Brain microvascular endothelial cell (primary cell): Measurements from ENCODE around the gene PROZ.

ENCODE experiments used
- DNase-seq: peaks from one replicate; pipeline ENCODE4 v3.0.0-alpha.2; 2020
- H3K27ac ChIP-seq: fragments of 250-450 bp; sonication (Bioruptor Pico); 2 replicates; pipeline ENCODE4 v1.5.1; 2020; ENCODE audit warnings: mild to moderate bottlenecking, moderate library complexity
- H3K27me3 ChIP-seq: fragments of 250-450 bp; sonication (Bioruptor Pico); replicated peaks from 2 replicates; pipeline ENCODE4 v1.5.1; 2020; ENCODE audit warnings: mild to moderate bottlenecking
- H3K36me3 ChIP-seq: fragments of 250-450 bp; sonication (Bioruptor Pico); replicated peaks from 2 replicates; pipeline ENCODE4 v1.5.1; 2020; ENCODE audit warnings: mild to moderate bottlenecking
- H3K4me3 ChIP-seq: 2 replicates; pipeline ENCODE4 v1.5.1; 2011; ENCODE audit warnings: low read depth, mild to moderate bottlenecking, control low read depth, low read length, moderate library complexity
- CTCF ChIP-seq: IDR thresholded peaks from 2 replicates; pipeline ENCODE4 v1.5.1; 2011; ENCODE audit warnings: low read depth, mild to moderate bottlenecking, moderate library complexity, low read length, control low read depth, inconsistent platforms; ENCODE audit errors: missing control alignments
- in situ Hi-C: cut with HindIII; loops from 2 replicates; pipeline ENCODE4 v1.10.0; 2017; ENCODE audit warnings: low sequenced_read_pairs, low pct_ligation_motif_present

The PROZ gene

GRCh38 chr13:113207890-113208420, 49.5 kb downstream of the PROZ start:
- in situ Hi-C loops = no loop called here
- peak overlapping the region; percentile 89 for H3K4me3 ChIP-seq
- H3K27ac ChIP-seq = peak overlapping the region; percentile 99

GRCh38 chr13:113208421-113209335, 50.2 kb downstream of the PROZ start, which contains the start of gene PCID2:
Gene PCID2 (minus strand): TSS chr13:113208669. CDS start chr13:113208634, 35 bp downstream.
- DNase-seq = peak; percentile 66
- in situ Hi-C loops = no loop called here

More at GRCh38 chr13:113207890-113208420, 49.5 kb downstream of the PROZ start:
- peak; percentile 37 for DNase-seq
- peak; percentile 4 for TF ChIP-seq CTCF
- Histone ChIP-seq H3K36me3 (peaks cover 20% of the 10 kb centered on the region), H3K27me3 (no peaks in the 10 kb centered on the region)

GRCh38 chr13:113209336-113209758, 50.9 kb downstream of the PROZ start, which contains the start of gene CUL4A:
Gene CUL4A (plus strand): TSS chr13:113209613. CDS start chr13:113209628, 15 bp downstream.
- in situ Hi-C loops = no loop called here
- DNase-seq = peak; percentile 48
- peaks cover 20% of the 10 kb centered on the region for H3K36me3 ChIP-seq
- H3K4me3 ChIP-seq = peak within 1 kb of the TSS; percentile 89
- H3K27ac ChIP-seq = peak within 1 kb of the TSS; percentile 99
- TF ChIP-seq CTCF = no peak
- H3K27me3 ChIP-seq = no peaks in the 10 kb centered on the region

More at GRCh38 chr13:113208421-113209335, 50.2 kb downstream of the PROZ start, which contains the start of gene PCID2:
- TF ChIP-seq CTCF = no peak
- H3K27me3 ChIP-seq = no peaks in the 10 kb centered on the region
- H3K27ac ChIP-seq = peak within 1 kb of the TSS; percentile 99
- peaks cover 20% of the 10 kb centered on the region for H3K36me3 ChIP-seq
- H3K4me3 ChIP-seq = peak within 1 kb of the TSS; percentile 89

- Histone ChIP-seq H3K27me3 (no peaks in the 10 kb centered on the region), H3K36me3 (peaks cover 20% of the 10 kb centered on the region), H3K4me3 (peak overlapping the region; percentile 89), H3K27ac (peak overlapping the region; percentile 99)
- in situ Hi-C loops = no loop called here
- DNase-seq = peak; percentile 20
- TF ChIP-seq CTCF = no peak
Observed at GRCh38 chr13:113209759-113210421, 51.4 kb downstream of the PROZ start.

GRCh38 chr13:113210833-113211232, 52.4 kb downstream of the PROZ start:
- in situ Hi-C loops = no loop called here
- no peak for TF ChIP-seq CTCF
- no peak overlapping the region for H3K27ac ChIP-seq

More at GRCh38 chr13:113210833-113211232, 52.4 kb downstream of the PROZ start:
- Histone ChIP-seq H3K36me3 (peaks cover 20% of the 10 kb centered on the region), H3K27me3 (no peaks in the 10 kb centered on the region), H3K4me3 (peak overlapping the region; percentile 89)
- no peak for DNase-seq
